Urinary bladder (tissue), 4 donors: Measurements from ENCODE around the gene C3orf70. TPM values are rescaled to one million over a fixed set of nuclear protein-coding genes. Genes with fewer than 3 reads are reported as not detected.

Experiments used
- DNase-seq: peaks from one replicate; pipeline ENCODE4 v3.0.0-alpha.2; 2015; ENCODE audit errors: extremely low spot score
- H3K27ac ChIP-seq: one replicate; pipeline ENCODE4 v1.5.1; 2013; ENCODE audit warnings: low read depth, mild to moderate bottlenecking, moderate library complexity
- H3K36me3 ChIP-seq: one replicate; pipeline ENCODE4 v1.6.1; 2013; ENCODE audit warnings: mild to moderate bottlenecking, moderate library complexity; ENCODE audit not compliant: insufficient read depth
- H3K4me1 ChIP-seq: one replicate; pipeline ENCODE4 v1.6.1; 2013; ENCODE audit warnings: mild to moderate bottlenecking, moderate library complexity; ENCODE audit not compliant: insufficient read depth
- H3K4me3 ChIP-seq: one replicate; pipeline ENCODE4 v1.5.1; 2013; ENCODE audit warnings: low read depth, low read length
- WGBS: extraction: QIAGEN DNeasy Blood & Tissue Kit; methylation state at CpG from one replicate; pipeline ENCODE4 v1.1.7; 2013; 5-methylcytosine and 5-hydroxymethylcytosine counted together
- polyA plus RNA-seq: library from polyadenylated mRNA; stranded (reverse); fragments of 200-250 nt; gene quantifications from one replicate; pipeline ENCODE4 v1.2.3, GENCODE V29; 2013
- total RNA-seq: library from RNA; depleted of rRNA; stranded (reverse); fragments of >200 nt; gene quantifications from one replicate; pipeline ENCODE4 v1.2.3, GENCODE V29; 2014
- donor health status: healthy with polysubstance abuse.
- donor health status: healthy.

Gene C3orf70
- total and polyA plus RNA-seq, 2 donors, result 13.6 to 29.9 TPM

DNA sequence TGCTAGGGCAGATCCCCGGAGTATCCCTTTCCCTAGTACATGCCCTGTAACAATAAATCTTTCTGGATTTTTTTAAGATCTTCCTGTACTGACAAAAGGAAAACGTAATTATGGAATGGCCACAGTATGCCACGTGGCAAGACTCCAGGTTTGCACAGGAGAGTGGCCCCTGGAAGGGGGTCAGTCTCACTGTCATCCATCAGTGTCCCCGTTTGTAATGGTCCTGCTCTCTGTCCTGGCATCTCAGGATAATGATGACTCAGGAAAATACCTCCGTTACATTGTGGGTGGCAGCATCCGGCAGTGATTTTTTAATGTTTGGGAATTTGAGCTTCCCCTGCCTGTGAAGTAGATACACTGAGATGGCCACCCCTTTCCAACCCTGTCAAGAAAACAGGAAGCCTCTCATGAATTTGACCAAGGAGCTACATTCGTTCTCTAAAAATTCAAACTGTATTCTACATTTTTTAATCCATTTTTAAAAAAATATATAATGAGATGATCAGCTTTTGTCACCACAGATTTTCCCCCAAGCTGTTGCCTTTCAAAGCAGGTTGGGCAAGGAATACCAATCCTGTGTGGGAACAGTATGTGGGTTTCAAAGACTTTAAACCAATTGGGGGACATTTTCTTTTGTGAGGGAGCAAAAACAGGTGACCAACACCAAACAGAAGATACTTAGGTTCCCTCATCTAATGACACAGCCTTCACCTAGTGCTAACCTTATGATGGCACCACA, 110.4 kb downstream of the C3orf70 start:
- no peak overlapping the region for H3K27ac ChIP-seq
- H3K36me3 ChIP-seq, result no peaks in the 10 kb centered on the region
- no peak for DNase-seq
- no peaks in the 10 kb centered on the region for H3K4me1 ChIP-seq
- H3K4me3 ChIP-seq, result no peak overlapping the region
- 72% methylated on average over 7 of the region's 7 CpGs for WGBS

DNA sequence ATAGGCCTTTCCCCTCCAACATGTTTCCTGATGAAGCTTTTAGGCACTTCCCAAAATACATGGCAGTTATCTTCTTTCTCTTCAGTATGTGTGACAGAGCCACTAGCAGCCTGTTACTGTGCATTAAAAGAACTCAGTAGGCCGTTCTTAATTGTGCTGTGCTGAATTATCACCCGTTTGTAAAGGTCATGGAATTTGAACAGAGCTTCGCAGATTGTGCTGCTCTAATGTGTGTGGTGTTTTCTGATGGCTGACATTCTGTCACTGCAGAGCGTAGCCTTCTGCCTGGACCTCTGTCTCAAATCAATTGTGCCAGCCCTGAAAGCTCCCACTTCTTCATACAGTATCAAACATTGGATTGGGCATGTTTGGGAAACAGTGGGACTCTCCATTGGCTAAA, 111.3 kb downstream of the C3orf70 start:
- no peaks in the 10 kb centered on the region for H3K4me1 ChIP-seq
- WGBS, result 79% methylated on average over 4 of the region's 4 CpGs
- no peak overlapping the region for H3K4me3 ChIP-seq
- H3K36me3 ChIP-seq, result no peaks in the 10 kb centered on the region
- H3K27ac ChIP-seq, result no peak overlapping the region
- DNase-seq, result no peak

DNA sequence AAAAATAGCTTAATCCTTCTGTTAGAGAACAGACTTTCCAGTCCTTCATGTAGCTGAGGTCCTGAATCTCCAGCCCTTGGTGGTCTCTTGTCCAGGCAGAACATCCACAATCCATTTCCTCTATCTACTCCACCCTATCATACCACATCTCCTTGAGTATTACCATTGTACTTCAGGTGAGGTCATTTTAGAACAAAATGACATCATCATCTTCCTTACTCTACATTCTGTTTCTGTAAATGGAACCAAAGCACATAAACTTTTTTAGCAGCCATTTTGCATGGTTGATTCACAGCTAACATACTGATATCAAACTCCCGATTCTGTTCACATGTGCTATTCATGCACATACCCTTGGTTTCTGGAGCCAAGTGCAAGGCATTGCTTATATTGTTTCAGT, 112.4 kb downstream of the C3orf70 start:
- Histone ChIP-seq H3K4me3 (no peak overlapping the region), H3K27ac (no peak overlapping the region), H3K4me1 (no peaks in the 10 kb centered on the region), H3K36me3 (no peaks in the 10 kb centered on the region)
- DNase-seq, result no peak
- 99% methylated on average over 1 of the region's 1 CpG for WGBS

DNA sequence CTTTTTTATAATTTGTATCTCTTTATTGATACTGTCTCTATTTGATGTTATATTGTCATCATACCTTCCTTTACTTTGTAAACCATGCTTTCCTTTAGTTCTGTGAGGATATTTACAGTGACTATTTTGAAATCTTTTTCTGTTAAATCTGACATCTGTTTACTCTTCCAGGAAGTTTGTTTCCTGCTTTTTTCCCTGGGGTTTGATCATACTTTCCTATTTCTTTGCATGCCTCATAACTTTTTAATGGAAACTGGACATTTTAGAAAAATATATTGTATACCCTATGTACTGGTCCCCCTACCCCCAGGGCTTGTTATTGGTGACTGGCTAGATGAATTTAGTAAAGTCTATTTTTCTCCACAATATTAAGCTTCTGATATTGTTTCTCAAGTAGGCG, 115.1 kb downstream of the C3orf70 start:
- no peak overlapping the region for H3K27ac ChIP-seq
- H3K36me3 ChIP-seq, result no peaks in the 10 kb centered on the region
- WGBS, result 100% methylated on average over 1 of the region's 1 CpG
- H3K4me3 ChIP-seq, result no peak overlapping the region
- H3K4me1 ChIP-seq, result no peaks in the 10 kb centered on the region
- DNase-seq, result no peak

DNA sequence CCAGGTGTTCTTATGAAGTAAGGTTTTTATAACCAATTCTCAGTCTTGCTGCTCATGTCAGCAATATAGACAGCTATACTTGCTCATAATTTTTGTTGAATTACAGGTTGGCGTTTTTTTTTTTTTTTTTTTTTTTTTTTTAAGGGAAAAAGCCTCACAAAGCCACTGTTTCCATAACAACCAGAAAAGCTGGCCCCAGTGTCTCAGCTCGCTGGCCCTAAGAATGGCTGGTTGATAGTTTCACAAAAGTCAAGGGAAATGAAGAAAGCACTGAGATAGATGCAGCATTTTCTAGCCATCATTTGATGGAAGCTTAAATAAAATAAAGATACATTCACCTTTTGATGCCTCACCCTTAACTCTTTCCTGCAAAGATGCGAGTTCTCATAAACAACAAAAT, 121.9 kb downstream of the C3orf70 start:
- no peaks in the 10 kb centered on the region for H3K4me1 ChIP-seq
- H3K4me3 ChIP-seq, result no peak overlapping the region
- H3K27ac ChIP-seq, result no peak overlapping the region
- H3K36me3 ChIP-seq, result peaks cover 2% of the 10 kb centered on the region
- 93% methylated on average over 3 of the region's 3 CpGs for WGBS
- no peak for DNase-seq

DNA sequence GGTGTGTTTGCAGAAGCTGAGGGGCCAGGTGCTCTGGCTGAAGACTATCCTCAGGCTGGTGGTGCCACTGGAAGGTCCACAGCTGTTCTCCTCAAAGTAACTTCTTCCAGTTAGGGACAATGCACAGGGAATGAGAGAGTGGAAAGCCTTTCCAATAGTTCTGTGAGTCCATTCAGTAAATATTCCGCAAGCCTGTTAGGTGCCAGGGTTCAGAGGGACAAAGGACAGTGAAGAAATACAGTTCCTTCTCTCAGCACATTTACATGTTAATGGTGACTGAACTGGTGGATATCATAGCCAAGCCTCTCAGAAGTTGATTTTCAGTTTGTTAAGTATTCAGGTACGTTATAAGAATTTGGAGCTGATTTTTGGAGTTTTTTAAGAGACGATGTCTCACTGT, 122.5 kb downstream of the C3orf70 start:
- Histone ChIP-seq H3K4me3 (no peak overlapping the region), H3K36me3 (peaks cover 2% of the 10 kb centered on the region), H3K27ac (no peak overlapping the region), H3K4me1 (no peaks in the 10 kb centered on the region)
- 95% methylated on average over 3 of the region's 3 CpGs for WGBS
- DNase-seq, result no peak

DNA sequence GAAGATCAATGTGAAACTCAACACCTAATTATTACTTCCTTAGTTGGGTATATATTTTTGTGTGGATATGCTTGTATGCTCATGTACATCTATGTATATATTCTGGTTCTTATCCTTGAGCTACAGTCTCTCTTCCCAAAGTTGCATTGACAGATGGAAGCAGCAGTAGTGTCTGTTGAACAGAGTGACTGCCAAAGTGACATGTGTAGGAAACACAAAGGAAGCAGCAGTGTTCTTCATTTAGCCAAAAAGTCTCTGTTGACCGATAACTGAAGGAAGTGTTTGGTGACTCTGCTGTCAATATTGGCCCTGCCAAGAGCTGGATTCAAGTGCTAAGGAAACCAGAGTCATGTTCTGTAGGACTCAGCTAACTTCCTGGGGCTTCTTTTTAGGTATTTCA, 123.8 kb downstream of the C3orf70 start:
- 83% methylated on average over 1 of the region's 1 CpG for WGBS
- H3K4me1 ChIP-seq, result no peaks in the 10 kb centered on the region
- no peak overlapping the region for H3K4me3 ChIP-seq
- DNase-seq, result no peak
- H3K36me3 ChIP-seq, result peaks cover 2% of the 10 kb centered on the region
- no peak overlapping the region for H3K27ac ChIP-seq

DNA sequence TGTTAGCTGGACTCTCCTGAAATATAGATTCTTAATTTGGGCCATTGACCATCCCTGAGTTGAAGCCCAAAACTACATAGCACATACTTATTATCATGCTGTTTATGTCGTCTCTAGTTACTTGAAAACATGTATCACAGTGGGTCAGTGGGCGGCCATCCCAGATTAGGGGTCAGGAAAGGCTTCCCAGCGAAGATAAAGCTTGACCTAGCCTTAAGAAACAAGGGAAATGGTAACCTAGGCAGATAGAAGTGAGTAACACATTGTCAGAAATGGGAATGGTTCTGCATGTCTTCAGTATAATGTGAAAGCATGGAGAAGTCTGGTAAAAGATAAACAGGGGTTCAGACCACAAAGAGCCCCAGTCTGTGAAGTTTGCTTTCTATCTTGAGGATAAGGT, 124.7 kb downstream of the C3orf70 start:
- H3K4me1 ChIP-seq, result no peaks in the 10 kb centered on the region
- DNase-seq, result no peak
- H3K27ac ChIP-seq, result no peak overlapping the region
- H3K36me3 ChIP-seq, result peaks cover 2% of the 10 kb centered on the region
- WGBS, result 93% methylated on average over 3 of the region's 3 CpGs
- H3K4me3 ChIP-seq, result no peak overlapping the region

Other genes starting within 250 kb of the C3orf70 start
- 3.4 TPM for gene EHHADH, start 101.0 kb upstream of the C3orf70 start, total RNA-seq
- gene EHHADH, start 101.0 kb upstream of the C3orf70 start, polyA plus RNA-seq, result 5.1 TPM
- 33.5 TPM for gene MAP3K13, start 210.1 kb upstream of the C3orf70 start, total RNA-seq
- 16.4 TPM for gene MAP3K13, start 210.1 kb upstream of the C3orf70 start, polyA plus RNA-seq